Hippocampal formation (tissue), 2 donors: Measurements from ENCODE around the gene CDC26.
"Not testable (repeated sequence)": the region's sequence is repeated elsewhere in the genome, so short reads cannot be mapped to it uniquely, and the experiment has no call there.

Experiments
- DNase-seq, 2 donors: peaks; one replicate each; lab custom pipeline; 2025; lab: John Stamatoyannopoulos, UW

CDC26 gene

DNA sequence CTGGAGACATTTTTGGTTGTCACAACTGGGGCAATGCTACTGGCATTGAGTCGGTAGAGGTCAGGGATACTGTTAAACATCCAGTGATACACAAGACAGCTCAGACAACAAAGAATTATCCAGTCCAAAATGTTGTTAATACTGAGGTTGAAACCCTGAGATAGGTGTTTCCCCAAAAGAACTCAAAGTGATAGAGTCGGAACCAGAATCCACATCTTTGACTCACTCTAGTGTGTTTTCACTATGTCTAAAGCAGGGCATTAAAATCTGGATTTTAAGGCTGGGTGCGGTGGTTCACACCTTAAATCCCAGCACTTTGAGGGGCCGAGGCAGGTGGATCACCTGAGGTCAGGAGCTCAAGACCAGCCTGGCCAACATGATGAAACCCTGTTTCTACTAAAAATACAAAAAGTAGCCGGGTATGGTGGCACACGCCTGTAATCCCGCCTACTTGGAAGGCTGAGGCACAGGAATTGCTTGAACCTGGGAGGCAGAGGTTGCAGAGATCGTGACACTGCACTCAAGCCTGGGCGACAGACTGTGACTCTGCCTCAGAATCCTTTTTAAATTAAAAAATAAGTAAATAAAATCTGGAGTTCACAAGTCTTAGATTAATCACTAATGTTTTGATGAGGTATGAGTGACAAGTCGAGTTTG is 37.0 kb downstream of the CDC26 start:
- DNase-seq, result no peak

DNA sequence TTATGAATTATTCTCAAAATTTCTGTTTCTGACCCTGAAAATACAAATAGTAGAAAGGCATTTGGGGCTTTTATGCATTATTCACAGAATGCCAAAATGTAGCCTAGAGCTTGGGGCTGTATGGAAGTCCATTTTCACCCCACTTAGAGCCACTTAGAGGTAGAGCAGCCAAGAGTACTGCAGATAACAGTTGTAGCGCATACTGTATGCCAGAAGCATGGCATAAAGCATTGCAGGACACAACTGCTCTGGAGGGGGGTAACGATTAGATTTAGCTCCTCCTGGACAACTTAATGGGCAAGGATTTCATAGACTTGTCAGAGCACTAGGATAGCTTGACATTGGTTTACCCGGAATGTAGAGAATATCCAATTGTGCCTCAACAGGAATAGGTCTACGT is 38.3 kb downstream of the CDC26 start:
- no peak for DNase-seq

DNA sequence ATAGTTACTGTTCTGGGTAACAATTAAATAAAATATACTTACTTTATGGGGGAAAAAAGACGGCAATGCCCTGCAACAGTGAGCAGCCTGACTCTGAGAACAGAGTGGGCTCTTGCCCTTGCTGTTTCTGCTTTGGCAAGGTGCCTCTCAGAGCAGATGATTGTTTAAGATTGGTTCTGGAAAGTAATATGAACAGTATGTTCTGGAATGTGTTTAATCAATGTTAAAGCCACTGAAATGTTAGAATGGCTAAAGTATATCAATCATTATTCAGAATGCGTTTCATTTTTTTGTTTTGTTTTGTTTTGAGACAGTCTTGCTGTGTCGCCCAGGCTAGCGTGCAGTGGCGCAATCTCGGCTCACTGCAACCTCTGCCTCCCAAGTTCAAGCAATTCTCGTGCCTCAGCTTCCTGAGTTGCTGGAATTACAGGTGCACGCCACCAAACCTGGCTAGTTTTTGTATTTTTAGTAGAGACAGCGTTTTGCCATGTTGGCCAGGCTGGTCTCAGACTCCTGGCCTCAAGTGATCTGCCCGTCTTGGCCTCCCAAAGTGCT is 39.6 kb downstream of the CDC26 start:
- not testable (repeated sequence) for DNase-seq

DNA sequence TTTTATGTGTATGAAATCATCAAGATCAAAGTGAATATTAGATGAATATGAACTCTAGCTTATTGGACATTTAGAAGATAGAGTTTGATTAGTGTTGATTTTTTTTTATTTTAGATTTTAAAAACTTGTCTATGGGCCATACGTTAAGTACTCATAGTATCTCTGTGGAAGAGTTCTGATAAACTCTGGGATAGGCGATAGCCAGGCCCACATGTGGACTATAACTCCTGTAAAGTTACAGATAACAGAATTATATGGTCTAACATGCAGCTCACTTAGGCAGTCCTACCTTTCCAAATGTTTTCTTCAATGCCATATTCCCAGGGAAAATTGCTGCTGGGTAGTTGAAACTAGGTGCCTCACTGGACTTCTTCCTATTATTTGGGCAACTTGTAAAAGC is 43.7 kb downstream of the CDC26 start:
- no peak for DNase-seq

DNA sequence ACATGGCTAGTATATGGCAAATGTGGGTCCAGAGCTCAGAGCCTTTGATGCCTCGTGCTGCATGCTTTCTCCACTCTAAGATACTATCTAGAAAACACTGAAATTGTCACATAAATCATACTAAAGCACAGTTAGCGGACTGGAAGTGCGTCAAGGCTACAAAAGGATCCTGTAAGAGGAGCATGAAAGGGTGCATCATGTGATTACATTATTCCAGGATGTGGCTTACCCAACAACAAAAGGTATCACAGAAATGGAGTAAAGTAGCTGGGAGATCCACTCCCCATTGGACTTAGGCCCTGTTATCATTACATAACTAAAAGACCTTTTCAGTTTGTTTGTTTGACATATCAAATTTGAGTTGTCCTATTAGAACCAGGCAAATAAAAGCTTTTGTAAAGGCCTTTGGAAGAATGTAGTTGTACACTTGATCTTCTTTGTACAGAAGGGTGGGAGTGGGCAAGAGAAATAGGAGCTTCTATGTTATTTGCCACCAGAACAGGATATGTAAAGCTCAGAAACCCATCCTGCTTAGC is 47.2 kb downstream of the CDC26 start:
- DNase-seq, result no peak

DNA sequence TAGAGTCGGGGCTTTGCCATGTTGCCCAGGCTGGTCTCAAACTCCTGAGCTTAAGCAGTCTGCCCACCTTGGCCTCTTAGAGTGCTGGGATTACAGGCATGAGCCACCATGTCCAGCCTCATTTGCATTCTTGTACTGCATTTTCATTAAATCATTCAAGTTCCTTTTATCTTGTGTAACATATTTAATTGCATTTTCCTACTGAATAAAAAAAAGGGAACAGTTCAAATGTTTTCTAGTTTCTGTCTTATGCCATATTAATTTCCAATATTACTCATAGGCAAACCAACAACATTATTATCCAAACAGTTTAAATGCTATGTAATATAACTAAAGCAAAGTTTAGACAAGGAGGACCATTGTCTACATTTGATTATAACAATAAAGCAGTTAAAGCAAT is 47.9 kb downstream of the CDC26 start:
- DNase-seq, result no peak

DNA sequence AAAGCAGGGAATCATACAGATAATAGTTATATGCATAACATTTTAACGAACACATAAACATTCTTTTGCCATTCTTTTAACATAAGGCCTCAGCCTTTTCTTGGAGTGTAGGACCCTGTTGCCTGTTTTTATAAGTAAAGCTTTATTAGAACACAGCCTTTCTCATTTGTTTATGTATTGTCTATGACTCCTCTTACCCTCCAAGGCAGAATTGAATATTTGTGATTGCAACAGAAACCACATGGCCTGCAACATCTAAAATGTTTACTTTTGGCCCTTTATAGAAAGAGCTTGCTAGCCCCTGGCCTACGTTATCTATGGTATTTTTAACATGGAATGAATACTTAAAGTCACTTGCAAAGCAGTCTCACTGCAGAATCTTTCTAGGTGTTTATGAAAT is 51.4 kb downstream of the CDC26 start:
- no peak for DNase-seq

DNA sequence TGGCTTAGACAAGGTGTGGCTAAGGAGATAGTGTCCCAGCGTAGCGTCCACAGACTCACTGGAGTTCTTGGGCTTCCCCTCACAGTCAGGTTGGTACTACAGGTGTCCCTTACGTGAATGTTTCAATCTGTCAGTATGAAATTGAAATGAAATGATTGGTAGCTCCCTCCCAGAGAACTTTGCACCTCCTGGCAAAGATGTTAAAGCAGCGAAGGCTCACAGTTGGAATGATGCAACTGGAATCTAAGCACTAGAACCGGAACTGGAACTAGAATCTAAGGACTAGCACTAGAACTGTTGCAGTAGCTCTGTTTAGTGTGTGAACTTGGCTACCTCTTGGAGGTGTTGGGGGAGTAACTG is 52.9 kb downstream of the CDC26 start:
- no peak for DNase-seq

DNA sequence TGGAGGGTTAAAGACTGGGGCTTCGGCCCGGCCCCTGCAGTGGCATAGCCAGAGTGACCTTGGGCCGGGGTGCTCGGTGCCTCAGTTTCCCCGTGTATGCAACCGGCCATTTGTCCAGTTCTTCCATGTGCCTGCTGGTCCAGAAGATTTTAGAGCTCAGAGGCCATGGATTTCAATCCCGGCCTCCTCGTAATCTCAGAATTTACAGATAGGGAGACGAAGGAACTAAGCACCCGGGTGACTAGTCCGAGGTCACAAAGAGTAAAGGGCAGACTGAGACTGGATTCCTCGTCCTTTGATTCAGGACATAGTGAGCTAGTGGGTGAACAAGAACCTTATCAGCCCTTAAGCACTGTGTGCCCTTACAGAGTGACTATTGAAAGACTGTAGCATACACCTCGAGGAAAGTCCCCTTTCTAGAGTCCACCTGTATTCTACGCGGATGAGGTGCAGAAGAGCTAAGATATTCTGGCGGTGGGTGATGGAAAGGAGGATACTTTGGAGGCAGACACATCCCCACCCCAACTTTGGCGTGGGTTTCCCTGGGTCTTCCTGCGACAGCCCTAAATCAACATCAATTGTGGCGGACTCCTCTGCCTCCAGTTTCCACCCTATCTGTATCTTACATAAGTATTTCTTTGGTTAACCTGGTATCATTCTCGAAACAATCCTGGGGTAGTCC is 53.4 kb downstream of the CDC26 start:
- no peak for DNase-seq

DNA sequence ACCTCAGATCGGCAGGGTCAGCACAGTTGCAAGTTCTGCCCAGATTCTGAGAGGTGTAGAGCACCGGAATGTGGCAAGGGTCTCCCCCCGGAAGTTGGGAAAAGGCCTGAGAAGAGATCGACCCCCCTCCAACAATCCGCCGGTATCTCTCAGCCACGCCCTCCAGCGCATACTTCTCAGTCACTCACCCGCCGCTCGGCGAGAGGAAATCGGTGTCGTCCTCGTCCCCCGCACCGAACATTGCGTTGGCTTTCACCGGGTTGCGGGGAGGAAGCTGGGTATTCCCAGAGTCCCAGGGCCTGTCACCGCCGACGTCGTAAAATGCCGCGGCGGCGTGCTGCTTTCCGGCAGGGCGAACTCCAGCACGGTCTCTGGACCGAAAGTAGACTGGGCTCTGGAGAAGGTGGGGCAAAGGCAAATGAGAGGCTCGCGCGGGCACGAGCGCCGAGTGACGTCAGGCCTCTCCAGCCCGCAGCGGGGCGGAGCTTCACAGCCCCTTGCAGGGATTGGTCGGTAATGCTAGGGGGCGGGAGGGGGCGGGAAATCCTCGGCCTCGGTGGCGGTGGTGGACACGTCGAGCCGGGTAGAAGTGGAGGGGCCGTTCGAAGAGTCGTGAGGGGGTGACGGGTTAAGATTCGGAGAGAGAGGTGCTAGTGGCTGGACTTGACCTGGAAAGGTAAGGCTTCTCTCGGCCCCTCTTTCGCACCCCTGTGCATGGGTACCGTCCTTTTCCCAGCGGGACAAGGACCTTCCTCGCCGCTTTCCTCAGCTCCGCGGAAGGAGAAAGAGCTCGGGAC is 54.2 kb downstream of the CDC26 start, which contains the start of the genes FKBP15 and SLC31A1:
TSS of gene FKBP15 (minus strand) at position 275 of the 797 bp plus-strand sequence. CDS start at position 241, 34 bp downstream.
TSS of gene SLC31A1 (plus strand) at position 542 of the 797 bp plus-strand sequence. CDS start 34,605 bp downstream, outside the sequence.
- peak; percentile 98 to 99 for DNase-seq

DNA sequence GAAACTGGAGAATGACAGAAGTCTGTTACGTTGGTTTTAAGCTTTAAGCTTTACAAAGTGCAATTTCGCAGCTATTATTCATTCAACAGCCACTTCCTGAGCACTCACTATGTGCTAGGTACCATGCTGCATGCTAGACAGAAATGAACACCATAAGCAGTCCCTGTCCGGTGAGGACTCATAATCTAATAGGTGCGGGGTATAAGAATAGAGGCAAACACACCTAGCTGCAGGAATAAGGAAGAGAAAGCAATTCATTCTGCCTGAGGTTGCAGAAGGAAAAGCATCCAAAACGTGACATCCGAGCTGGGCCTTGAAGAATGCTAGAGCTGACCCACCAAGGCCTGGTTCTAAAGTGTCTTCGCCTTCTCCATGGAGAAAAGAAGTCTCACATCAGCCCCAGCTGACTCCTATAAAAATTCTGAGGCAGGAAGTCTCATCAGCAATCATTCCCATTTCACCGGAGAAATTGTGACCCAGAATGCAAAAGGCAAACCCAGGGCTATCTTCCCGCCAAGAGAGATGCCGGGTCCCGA is 54.8 kb downstream of the CDC26 start:
- no peak for DNase-seq

DNA sequence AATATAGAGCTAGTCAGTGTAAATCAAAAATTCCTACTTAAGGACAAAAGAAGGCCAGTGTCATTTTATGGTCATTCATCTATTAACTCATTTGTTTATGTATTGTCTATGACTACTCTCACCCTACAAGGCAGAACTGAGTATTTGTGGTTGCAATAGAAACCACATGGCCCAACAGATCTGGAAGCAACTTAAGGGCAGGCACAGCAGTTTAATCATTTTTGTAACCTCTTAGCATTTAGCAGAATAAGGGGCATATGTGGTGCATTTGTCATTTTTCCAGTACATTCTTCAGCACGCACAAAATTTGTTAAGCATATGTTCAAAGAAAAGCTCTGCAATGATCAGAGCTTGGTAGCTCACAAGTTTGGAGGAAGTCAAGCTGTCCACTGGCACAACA is 55.4 kb downstream of the CDC26 start:
- no peak for DNase-seq

DNA sequence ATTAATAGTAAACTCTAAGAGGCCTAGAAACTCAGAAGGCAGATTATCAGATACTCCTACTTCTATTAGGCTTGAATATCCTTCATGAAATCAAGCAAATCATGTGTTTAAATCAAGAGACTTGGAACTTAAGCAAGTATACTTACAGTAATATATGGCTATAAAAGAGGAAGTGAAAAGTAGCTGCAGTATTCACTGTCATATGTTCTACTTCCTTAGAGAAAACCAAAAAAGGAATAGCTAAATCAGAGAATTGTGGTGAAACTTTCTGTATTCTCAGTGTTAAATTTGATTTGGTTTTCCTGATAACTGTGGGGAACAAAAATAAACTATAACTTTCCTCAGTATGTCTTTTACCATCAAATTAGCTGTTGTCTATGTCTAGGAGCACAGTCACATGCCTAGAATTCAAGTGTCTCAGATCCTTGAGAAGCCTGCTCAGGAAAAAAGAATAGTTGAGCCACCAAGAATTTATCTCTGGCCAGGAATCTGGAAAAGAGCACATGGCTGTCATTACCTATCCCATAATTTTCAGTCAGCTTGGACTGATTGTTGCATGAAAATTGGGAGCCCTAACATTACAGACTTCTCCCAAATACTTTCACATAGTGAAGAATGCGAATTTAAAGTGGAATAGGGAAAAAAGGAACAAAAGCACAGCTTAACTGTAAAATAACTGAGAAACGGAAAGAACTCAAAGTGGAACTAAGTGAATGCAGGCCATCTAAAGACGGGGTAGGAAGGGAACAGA is 56.0 kb downstream of the CDC26 start:
- DNase-seq, result no peak
